Measurements from ENCODE around the gene FRMD6.

The FRMD6 gene

DNA sequence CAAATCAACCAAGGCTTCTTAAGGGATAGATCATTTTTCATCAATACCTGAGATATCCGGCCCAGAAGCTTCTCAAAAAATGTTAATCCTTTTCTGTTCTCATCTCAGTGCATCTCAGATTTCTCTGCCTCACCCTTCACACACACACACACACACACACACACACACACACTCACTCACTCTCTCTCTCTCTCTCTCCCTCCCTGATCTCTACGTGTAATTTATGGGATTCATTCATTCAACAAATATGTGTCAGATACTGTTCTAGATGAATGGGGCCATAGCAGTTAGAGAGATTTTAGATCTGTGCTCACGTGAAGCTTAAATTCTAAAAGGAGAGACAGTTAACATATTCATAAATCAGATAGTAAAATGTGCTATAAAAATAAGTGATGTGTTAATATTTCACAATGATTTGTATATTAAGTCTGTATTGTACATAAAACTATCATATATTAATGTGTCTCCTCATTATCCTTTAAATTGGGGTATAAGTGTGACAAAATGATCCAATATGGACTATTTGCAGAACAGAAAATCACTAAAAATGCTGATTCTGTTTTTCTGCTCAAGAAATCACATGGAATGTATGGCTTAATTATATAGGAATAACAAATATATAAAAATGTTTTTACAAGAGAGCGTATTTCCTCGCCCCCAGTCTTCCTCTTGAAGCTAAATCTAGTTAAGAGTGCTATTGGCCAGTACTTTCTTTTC lies 7.3 kb upstream of the FRMD6 start:
- H3K27me3 ChIP-seq (ENCODE audit: insufficient read depth, low read depth), result no peaks in the 10 kb centered on the region
- no peaks in the 10 kb centered on the region for H4K20me1 ChIP-seq (ENCODE audit: insufficient read depth)
- H2AFZ ChIP-seq (ENCODE audit: low read depth), result no peak overlapping the region
- H3K9ac ChIP-seq, result no peak overlapping the region
- H3K36me3 ChIP-seq (ENCODE audit: insufficient read depth), result no peaks in the 10 kb centered on the region
- peaks cover 11% of the 10 kb centered on the region; the same call in 1 of the 2 replicates for H3K79me2 ChIP-seq (ENCODE audit: insufficient read depth, low read depth)
- H3K4me2 ChIP-seq, result no peak overlapping the region
- H3K4me1 ChIP-seq (ENCODE audit: low read depth, poor library complexity, severe bottlenecking), result peaks cover 13% of the 10 kb centered on the region
- H3K27ac ChIP-seq, result no peak overlapping the region
- H3K4me3 ChIP-seq (IDR thresholded peaks at IDR 0.05; ENCODE audit: insufficient read depth, low read depth, low read length), result no peak overlapping the region
- no peak for TF ChIP-seq CTCF (conservative IDR thresholded peaks at IDR 0.05; ENCODE audit: low read depth, low read length)

GRCh38 chr14:51648296-51648695 lies 3.4 kb upstream of the FRMD6 start:
- no peak overlapping the region for H3K9ac ChIP-seq
- no peaks in the 10 kb centered on the region for H3K27me3 ChIP-seq (ENCODE audit: insufficient read depth, low read depth)
- no peak overlapping the region for H3K27ac ChIP-seq
- H3K4me2 ChIP-seq, result peak overlapping the region; percentile 1; the same call in 1 of the 2 replicates
- no peak for TF ChIP-seq CTCF (conservative IDR thresholded peaks at IDR 0.05; ENCODE audit: low read depth, low read length)
- H3K4me1 ChIP-seq (ENCODE audit: low read depth, poor library complexity, severe bottlenecking), result peaks cover 20% of the 10 kb centered on the region
- no peaks in the 10 kb centered on the region for H3K36me3 ChIP-seq (ENCODE audit: insufficient read depth)
- H3K79me2 ChIP-seq (ENCODE audit: insufficient read depth, low read depth), result peaks cover 41% of the 10 kb centered on the region
- H3K4me3 ChIP-seq (IDR thresholded peaks at IDR 0.05; ENCODE audit: insufficient read depth, low read depth, low read length), result no peak overlapping the region
- H2AFZ ChIP-seq (ENCODE audit: low read depth), result no peak overlapping the region
- no peaks in the 10 kb centered on the region for H4K20me1 ChIP-seq (ENCODE audit: insufficient read depth)

GRCh38 chr14:51650716-51651387 lies 858 bp upstream of the FRMD6 start:
- Histone ChIP-seq H3K4me1 (ENCODE audit: low read depth, poor library complexity, severe bottlenecking) (peaks cover 36% of the 10 kb centered on the region), H4K20me1 (ENCODE audit: insufficient read depth) (0 out of 2 replicates have a peak, but pooled peaks cover 4% of the 10 kb centered on the region), H3K79me2 (ENCODE audit: insufficient read depth, low read depth) (peaks cover 66% of the 10 kb centered on the region), H3K4me2 (peak overlapping the region; percentile 42; the same call in 1 of the 2 replicates), H3K4me3 (IDR thresholded peaks at IDR 0.05; ENCODE audit: insufficient read depth, low read depth, low read length) (no peak overlapping the region), H3K9ac (peak overlapping the region; percentile 69), H3K27me3 (ENCODE audit: insufficient read depth, low read depth) (no peaks in the 10 kb centered on the region), H2AFZ (ENCODE audit: low read depth) (peak overlapping the region; percentile 44; the same call in 1 of the 2 replicates), H3K27ac (peak overlapping the region; percentile 53), H3K36me3 (ENCODE audit: insufficient read depth) (no peaks in the 10 kb centered on the region)
- no peak for TF ChIP-seq CTCF (conservative IDR thresholded peaks at IDR 0.05; ENCODE audit: low read depth, low read length)

GRCh38 chr14:51652168-51653078 lies 713 bp downstream of the FRMD6 start:
- H3K36me3 ChIP-seq (ENCODE audit: insufficient read depth), result no peaks in the 10 kb centered on the region
- H3K27ac ChIP-seq, result peak overlapping the region; percentile 36; the same call in 1 of the 2 replicates
- peak overlapping the region; percentile 34 for H2AFZ ChIP-seq (ENCODE audit: low read depth)
- H3K4me1 ChIP-seq (ENCODE audit: low read depth, poor library complexity, severe bottlenecking), result peaks cover 51% of the 10 kb centered on the region
- H3K4me2 ChIP-seq, result peak overlapping the region; percentile 88
- peaks cover 82% of the 10 kb centered on the region for H3K79me2 ChIP-seq (ENCODE audit: insufficient read depth, low read depth)
- no peak overlapping the region for H3K4me3 ChIP-seq (IDR thresholded peaks at IDR 0.05; ENCODE audit: insufficient read depth, low read depth, low read length)
- peak overlapping the region; percentile 42; the same call in 1 of the 2 replicates for H3K9ac ChIP-seq
- no peaks in the 10 kb centered on the region for H3K27me3 ChIP-seq (ENCODE audit: insufficient read depth, low read depth)
- no peak; the same call in 1 of the 2 replicates for TF ChIP-seq CTCF (conservative IDR thresholded peaks at IDR 0.05; ENCODE audit: low read depth, low read length)
- H4K20me1 ChIP-seq (ENCODE audit: insufficient read depth), result 0 out of 2 replicates have a peak, but pooled peaks cover 4% of the 10 kb centered on the region

Data from KMS-11 (cell line).